HG03520 (cell line): ENCODE results near the gene NPY4R.
"Not testable (repeated sequence)": the region's sequence is repeated elsewhere in the genome, so short reads cannot be mapped to it uniquely, and the experiment has no call there.

Experiments used
- ATAC-seq: cut with Tn5 transposase; IDR thresholded peaks from one replicate; pipeline ENCODE4 v1.9.1; 2021; ENCODE audit warnings: mild to moderate bottlenecking, moderate library complexity; ENCODE audit not compliant: unreplicated experiment

NPY4R gene

DNA sequence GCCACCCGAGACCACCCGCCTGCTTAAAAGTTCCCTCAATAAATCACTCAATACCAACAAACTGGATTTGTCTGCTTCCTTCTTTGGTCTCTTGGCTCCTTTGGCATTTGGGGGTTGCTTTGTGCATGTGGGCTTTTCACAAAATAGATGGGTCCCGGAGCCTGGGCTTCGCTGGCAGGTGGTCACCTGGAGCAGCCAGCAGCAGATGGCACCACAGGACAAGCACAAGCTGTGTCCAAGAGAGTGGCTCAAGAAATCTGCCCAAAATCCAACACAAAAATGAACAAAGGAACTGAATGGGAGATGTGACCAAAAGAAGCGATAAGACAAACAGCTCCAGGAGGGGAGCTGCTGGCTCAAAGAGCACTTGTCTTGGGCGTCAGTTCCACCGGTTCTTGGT, 6.2 kb downstream of the NPY4R start:
- ATAC-seq, result not testable (repeated sequence)

DNA sequence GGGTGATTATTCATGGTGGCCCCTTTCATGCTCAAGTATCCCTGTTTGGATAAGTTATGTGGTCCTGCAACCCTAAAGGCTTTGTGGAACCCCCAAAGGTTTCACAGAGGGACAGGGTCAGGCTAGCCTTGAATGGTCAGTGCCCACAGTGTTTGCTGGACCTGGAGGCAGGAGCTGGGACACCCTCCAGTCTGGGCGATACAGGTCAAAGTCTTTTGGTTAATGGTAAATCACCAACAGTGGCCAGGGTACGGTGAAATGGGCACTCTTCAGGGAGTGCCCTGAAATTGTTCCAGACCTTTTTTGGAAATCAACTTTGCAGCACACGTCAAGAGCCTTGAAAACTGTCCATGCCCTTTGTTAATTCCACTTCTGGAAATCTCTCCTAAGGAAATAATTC, 8.7 kb downstream of the NPY4R start:
- not testable (repeated sequence) for ATAC-seq

DNA sequence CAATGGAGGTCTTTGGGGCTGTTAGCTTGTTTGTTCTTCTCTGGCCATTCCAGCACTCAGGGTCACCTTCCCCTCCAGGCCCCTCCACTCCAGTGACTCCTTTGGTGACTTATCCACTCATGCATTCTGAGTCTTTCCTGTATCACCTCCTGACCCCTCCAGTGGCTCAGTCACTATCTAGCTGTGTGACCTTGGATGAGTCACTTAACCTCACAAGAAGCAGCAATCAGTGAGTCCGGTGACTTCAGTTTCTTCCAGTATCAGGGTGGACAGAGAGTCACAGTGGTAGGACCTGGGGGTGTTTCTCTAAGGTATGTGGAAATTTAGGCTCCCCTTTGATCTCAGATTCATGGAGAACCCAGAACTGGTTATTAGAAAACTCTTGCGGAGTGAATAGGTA, 9.8 kb downstream of the NPY4R start:
- ATAC-seq, result not testable (repeated sequence)

DNA sequence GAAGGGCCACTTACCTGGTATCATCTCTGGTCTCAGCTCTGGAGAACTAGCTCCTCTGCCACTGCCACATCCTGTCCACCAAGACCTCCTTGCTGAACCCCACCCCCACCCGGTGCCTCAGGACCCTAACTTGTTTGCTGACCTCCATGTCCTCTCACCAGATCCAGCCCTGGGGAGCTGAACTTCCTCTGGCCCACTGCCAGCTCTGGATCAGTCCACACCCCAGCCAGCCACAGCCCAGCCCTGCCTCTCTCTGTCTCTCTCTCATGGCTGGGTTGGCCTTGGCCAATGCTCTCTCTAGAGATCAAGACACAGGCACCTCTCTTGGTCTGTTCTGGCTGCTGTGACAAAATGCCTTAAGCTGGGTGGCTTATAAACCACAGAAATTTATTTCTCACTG, 14.4 kb downstream of the NPY4R start:
- not testable (repeated sequence) for ATAC-seq

DNA sequence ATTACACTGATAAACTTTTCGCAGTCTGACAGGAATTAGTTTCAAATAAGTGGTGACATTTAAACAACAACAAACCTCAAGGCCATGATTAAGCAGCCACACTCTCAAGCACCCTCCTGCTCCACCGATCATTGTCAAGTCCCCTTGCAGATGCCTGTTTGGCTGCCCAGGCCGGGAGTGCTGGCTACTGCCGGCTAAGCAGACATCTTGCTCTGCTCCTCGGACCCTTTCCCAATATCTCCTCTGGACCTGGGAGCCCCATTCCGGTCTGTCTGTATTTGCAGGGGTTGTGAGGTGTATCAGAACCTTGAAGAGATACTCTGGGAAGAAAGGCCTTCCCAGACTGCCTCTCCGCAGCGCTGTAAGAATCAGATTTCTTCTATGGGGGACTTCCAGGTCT, 14.9 kb downstream of the NPY4R start:
- ATAC-seq, result not testable (repeated sequence)

DNA sequence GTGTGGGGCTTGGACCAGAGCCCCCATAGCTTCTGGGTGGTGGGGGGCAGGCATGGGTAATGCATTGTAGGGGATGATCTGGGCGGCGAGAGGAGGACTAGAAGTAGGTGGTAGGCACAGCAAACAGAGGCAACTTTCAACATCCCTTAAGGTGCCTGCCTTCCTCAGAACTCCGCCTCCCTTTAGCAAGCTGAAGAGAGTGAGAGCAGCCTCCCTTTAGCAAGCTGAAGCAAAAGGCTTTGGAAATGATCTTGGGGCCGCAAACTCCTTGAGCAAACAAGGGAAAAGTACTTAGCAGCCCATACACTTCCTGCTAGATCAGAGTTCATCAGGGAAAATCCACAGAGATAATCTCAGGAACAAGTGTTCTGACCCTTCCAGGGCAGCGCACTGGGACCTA, 18.3 kb downstream of the NPY4R start:
- ATAC-seq, result not testable (repeated sequence)

DNA sequence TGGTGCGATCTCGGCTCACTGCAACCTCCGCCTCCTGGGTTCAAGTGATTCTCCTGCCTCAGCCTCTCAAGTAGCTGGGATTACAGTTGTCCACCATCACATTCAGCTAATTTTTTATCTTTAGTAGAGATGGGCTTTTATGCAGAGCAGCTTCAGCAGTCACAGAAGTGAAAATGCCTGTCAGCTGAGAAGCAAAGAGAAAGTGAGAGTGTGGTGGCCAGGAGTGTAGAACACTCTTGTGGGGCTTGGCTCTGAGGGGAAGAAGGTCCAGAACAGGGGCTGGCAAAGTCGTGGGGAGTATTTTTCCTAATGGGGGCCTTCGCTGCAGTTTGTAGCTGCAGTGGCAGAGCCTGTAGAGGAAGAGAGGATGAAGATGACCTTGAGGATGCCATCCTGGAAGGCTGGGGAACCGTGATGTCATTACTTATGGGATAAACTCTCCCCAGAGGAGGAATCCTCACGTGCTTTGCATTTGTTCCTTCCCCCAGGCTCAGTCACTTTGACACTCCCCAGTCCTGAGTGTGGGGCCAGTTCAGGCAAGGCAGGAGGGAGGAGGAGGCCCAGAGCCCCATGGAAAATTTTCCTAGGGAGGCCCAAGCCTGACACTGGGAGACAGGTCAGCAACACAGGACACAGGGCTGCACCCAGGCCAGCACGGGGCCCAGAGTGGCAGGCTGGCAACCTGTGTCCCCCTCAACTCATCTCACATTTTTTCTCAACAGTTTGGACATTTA, 20.2 kb downstream of the NPY4R start:
- ATAC-seq, result not testable (repeated sequence)

DNA sequence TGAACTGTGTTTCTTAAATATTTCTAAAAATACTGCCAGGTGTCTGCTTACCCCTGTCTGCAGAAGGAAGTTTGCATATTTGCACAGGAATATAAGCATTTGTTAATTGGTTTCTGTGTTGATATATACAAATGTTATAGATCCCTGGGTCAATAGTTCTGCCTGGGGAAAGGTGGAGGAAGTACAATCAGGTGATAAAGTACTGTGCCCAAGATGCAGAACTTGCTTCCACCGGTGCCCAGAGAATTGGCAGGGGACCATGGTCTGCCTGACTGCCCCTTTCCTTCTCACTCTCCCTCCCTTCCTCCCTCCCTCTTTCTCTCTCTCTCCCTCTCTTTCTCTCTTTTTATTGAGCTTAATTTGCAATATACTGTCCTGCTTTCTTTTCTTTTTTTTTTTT, 22.3 kb downstream of the NPY4R start:
- ATAC-seq, result not testable (repeated sequence)

DNA sequence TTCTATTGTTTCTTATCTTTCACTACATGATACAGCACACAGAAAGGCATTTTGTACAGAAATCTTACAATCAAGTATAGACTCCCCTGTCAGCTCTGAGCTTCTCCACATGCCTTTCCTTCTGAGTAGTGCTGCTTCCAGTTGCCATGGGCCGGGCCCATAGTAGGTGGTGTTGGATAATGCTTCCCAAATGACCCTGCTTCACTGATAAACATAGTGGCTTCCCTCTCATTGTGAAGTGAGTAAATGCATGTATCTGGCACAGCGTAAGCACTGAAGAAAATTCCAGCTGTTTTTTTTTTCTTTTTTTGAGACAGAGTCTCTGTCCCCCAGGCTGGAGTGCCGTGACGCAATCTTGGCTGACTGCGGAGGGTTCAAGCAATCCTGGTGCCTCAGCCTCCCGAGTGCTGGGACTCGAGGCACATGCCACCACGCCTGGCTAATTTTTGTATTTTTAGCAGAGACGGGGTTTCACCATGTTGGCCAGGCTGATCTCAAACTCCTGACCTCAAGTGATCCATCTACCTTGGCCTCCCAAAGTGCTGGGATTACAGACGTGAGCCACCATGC, 23.0 kb downstream of the NPY4R start:
- not testable (repeated sequence) for ATAC-seq

DNA sequence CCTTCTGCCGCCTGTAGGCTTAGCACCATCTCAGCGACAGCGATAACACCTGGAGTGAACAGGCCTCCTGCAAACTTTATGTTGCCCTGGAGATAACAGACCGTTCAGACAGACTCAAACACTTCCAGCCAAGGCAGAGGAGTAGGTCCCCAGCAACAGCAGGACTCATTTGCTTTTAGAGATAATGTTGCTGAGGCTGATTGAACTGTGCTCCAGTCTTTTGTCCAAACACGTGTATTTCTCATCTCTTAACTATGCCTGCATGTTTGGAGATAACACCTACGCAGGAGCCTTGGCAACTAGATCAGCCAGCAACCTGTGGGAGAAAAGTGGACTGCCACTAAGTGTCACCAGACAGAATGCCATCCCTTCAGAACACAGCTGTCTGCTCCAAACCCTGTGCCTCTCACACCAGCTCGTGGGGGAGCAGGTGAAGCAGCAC, 23.9 kb downstream of the NPY4R start:
- ATAC-seq, result not testable (repeated sequence)

DNA sequence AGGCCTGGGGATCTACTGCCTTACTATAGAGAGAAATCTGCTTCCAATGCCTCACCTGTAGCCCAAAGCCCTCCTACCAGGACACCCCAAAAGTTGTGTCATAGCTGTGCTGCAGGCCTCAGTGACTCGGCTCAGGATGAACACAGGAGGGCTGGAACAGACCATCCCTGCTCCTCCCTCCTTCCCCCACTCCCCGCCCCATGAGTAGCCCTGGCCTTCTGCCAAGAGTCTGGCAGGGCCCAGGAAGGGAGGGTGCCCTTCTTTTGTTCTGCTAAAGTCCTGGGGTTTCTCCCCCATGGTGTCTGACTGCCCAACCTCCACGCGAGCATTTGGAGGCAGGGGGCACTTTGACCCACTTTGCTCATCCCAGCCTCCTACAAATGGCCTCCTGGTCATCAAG, 24.8 kb downstream of the NPY4R start:
- ATAC-seq, result not testable (repeated sequence)

DNA sequence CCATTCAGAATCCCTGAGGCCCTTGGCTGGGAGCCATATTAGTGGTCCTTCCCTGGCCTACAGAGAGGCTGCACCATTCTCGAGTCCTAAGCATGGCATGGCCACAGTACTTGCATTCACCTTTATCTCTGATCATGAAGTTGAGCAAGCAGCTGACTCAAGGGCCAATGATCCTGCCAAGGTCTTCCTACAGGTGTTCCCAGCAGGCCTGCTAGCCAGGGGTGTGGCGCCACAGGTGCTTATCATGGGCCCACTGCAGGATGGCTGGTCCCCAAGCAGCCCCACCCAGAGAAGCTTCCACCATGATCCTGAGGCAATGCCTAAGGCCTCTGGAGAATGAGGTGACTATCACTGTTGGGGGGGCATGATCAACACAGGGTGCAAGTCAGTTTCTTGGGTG, 42.2 kb downstream of the NPY4R start:
- not testable (repeated sequence) for ATAC-seq

DNA sequence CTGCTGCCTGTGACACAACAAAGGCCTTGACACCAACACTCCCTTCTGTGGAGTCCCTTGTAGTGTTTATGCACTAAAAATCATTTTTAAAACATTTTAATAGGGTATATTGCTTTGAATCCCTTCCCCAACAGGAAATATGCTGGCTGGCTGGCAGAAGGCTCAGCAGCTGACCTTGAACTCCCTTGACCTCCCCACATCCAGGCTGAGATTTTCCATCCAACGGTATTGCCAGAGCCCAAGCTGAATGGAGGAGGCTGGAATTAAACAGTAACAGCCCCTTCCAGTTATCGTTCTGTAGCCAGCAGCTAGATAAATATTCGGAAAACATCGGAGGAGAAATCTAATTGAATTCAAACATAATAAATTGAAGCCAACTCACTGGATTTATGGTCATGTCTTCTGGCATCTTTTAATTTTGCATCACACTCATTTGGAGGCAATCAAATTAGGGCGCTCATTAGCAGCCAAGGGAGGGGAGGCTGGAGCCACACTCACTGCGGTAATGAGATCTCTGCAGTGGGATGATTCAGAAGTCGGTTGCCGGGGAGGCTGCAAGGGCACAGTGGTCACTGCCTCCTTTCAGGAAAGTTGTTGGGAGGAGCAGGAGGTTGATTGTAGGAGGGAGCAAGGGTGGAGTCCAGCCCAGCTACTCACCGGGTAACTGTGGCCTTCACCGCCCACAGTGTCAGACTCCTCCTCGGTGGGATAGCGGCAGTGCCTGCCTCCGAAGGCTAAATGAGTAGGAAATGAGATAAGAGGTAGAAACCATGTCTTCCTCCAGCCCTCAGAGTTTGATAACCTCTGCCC, 46.0 kb downstream of the NPY4R start:
- not testable (repeated sequence) for ATAC-seq

DNA sequence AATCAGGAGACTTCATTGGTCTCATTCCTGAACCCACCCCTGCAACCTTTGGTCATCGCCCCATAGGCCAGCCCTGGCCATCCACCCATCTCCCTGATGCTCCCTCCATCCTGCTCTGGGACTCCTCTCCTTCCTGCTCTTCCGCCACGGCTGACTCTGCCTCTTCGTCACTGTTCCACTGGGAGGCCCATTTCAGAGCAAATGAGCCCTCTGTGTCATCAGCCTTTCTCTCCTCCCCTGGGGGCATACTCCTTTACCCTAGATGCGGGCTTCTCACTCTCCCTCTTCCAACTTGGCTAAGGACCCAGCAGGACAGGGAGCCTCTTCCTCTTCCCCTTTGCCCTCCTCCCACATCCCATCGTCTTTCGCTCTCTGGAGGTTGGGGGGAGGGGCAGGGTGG, 47.5 kb downstream of the NPY4R start:
- not testable (repeated sequence) for ATAC-seq

DNA sequence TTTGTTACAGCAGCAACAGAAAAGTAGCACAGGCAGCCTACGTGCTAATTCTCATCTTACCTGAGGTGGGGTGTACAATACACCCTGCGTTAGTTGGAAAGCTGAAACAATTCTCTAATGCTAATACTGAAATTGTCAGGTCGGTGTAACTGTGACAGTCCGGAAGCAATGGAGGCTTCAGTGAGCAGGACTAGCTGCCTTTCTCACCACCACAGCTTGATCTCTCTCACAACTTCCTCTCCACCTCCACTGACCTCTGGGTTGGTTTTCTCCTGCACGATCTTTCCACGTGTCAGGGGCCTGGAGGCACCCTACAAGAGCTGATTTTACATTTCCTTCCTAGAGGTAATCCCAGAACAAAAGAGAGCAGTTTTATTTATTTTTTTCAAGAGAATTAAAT, 50.5 kb downstream of the NPY4R start:
- ATAC-seq, result peak; percentile 64

DNA sequence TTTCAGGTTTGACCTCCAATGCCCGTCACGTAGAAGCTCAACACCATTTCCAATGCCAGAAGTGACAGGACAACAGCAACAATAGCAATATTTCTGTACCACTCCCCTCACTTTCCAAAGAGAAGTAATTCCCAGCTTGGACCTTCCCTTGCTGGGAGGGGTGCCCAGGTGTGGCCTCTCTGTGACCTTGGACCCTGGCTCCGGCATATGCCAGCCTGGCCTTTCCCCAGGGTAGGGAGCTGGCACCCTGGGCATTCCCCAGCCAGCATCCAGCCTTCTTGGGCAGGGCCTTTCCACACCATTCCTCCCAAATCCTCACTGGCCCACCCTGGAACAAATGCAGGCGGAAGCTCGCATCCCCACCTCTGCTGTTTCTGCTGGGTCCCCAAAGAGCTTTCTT, 53.1 kb downstream of the NPY4R start:
- not testable (repeated sequence) for ATAC-seq

DNA sequence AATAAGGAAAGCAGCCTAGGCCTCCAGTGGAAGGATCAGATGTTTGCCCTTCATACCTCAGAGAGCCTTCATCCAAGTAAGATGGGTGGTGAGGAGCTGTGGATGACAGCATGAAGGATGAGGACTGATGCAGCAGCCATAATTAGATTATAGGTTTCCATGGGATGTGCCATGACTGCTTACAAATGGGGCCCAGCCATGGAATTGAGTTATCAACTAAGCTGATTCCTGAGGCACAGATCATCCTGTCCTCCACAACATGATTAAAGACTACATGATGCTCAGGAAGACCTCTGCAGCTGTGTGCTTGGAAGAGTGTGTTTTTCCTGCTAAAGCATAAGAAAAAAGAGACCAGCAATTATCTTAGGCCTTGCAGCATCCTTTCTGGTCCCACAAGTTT, 54.6 kb downstream of the NPY4R start:
- not testable (repeated sequence) for ATAC-seq
